OCI-LY7 (cell line): Measurements from ENCODE around the gene ARL13B.

Experiments used
- EZH2phosphoT487 ChIP-seq: fragments of 200-600 bp; sonication (generic); IDR thresholded peaks from 2 replicates; pipeline ENCODE4 v1.6.1; 2018; ENCODE audit warnings: low read depth, borderline replicate concordance, mild to moderate bottlenecking, mixed run types, antibody characterized with exemption, low read length, moderate library complexity, mixed read lengths
- TF ChIP-seq, protein P1 (sequence below): fragments of 200-600 bp; sonication (generic); conservative IDR thresholded peaks from 2 replicates; pipeline ENCODE4 v1.5.1; 2014; ENCODE audit warnings: mild to moderate bottlenecking, antibody characterized with exemption, low read length, moderate library complexity, mixed read lengths

DNA sequence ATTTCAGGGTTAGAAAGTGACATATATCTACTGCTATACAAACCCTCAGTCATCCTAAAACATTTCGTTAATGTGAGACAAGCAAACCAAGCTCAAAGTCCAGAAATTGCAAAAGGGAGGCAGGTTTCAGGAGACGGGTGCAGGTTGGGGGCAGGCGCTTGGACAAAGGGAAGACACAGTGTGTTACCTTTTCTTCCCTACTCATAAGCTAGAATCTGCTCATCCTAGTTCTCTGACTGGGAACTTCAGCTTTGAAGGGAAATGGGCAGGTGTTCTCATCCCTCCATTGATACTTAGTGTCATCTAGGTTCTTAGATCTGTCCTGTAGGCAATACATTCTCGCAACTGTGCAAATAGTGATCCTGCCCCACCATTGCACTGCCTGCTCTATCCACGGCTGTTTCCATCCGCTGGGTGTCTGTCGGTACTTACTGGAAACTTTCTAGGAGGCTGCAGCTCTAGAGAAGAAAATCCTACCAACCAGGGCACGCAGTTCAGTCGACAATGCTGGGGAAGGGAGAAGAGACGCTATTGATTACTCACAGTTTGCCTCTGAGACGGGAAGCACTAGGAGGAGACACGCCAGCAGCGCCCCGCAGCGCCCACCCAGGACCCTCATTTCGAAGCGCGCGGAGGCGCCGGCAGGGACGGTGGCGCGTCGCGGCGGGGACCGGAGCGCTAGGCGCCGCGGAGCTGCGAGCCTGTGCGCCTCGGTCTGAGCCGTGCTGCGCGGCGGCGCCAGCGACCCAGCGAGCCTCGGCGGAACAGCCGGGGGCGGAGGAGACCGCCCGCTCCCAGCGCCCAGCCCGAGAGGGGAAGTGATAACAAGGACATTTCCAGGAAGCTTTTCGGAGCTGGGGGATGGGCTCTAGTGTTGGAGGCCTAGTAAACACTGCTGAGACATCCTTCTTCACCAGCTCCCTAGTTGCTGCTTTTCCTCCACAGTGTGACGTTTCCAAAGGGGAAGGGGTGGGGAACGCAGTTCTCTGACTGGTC is 6.5 kb upstream of the ARL13B start, which contains the start of gene PROS1:
- TF ChIP-seq, protein P1, sequence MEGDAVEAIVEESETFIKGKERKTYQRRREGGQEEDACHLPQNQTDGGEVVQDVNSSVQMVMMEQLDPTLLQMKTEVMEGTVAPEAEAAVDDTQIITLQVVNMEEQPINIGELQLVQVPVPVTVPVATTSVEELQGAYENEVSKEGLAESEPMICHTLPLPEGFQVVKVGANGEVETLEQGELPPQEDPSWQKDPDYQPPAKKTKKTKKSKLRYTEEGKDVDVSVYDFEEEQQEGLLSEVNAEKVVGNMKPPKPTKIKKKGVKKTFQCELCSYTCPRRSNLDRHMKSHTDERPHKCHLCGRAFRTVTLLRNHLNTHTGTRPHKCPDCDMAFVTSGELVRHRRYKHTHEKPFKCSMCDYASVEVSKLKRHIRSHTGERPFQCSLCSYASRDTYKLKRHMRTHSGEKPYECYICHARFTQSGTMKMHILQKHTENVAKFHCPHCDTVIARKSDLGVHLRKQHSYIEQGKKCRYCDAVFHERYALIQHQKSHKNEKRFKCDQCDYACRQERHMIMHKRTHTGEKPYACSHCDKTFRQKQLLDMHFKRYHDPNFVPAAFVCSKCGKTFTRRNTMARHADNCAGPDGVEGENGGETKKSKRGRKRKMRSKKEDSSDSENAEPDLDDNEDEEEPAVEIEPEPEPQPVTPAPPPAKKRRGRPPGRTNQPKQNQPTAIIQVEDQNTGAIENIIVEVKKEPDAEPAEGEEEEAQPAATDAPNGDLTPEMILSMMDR, result peak; percentile 23; the same call in 1 of the 2 replicates
- TF ChIP-seq EZH2phosphoT487, result no peak
